IMR-90 (cell line): ENCODE results near the gene NEGR1. TPM values are rescaled to one million over a fixed set of nuclear protein-coding genes. Genes with fewer than 3 reads are reported as not detected.

Source experiments
- ATAC-seq: fragments of 200-7000 bp; cut with Tn5 transposase; 2 replicates; pipeline ENCODE4 v1.9.1; 2020; ENCODE audit warnings: low read depth, mild to moderate bottlenecking, moderate library complexity
- BruUV-seq: library from RNA; stranded (reverse); fragments of 400-500 nt; replicated peaks from 2 replicates; lab custom pipeline; 2021; lab: Mats Ljungman, UMichigan
- CTCF ChIA-PET: fragments of 300-600 bp; formaldehyde crosslinking; extraction: SDS; loops from one replicate; lab custom pipeline; 2021; ENCODE audit warnings: antibody characterized with exemption; lab: Yijun Ruan, JAX
- POLR2A ChIA-PET: fragments of 300-600 bp; sonication (Branson Sonifier 250); formaldehyde crosslinking; loops from one replicate; lab custom pipeline; 2022; ENCODE audit warnings: antibody characterized with exemption; ENCODE audit not compliant: unreplicated experiment; lab: Charles Lee
- DNase-seq: peaks from one replicate; pipeline ENCODE4 v3.0.0; 2013
- H2AFZ ChIP-seq: replicated peaks from 2 replicates; pipeline ENCODE3; 2013; ENCODE audit warnings: low read length, mild to moderate bottlenecking; ENCODE audit not compliant: poor library complexity
- H2AK5ac ChIP-seq: 2 replicates; pipeline ENCODE4 v1.6.1; 2013; ENCODE audit warnings: low read depth, low read length, inconsistent platforms
- H2AK9ac ChIP-seq: replicated peaks from 2 replicates; pipeline ENCODE3; 2013; ENCODE audit warnings: mild to moderate bottlenecking, low read depth, low read length, moderate library complexity; ENCODE audit not compliant: poor library complexity
- H2BK120ac ChIP-seq: 2 replicates; pipeline ENCODE4 v1.6.1; 2013; ENCODE audit warnings: low read depth, low read length, inconsistent platforms
- H2BK15ac ChIP-seq: 3 replicates; pipeline ENCODE4 v1.6.1; 2013; ENCODE audit warnings: low read depth, low read length, inconsistent platforms
- H2BK20ac ChIP-seq: 2 replicates; pipeline ENCODE4 v1.6.1; 2013; ENCODE audit warnings: low read depth, mild to moderate bottlenecking, inconsistent platforms, low read length, moderate library complexity
- H2BK5ac ChIP-seq: 2 replicates; pipeline ENCODE4 v1.6.1; 2013; ENCODE audit warnings: mild to moderate bottlenecking, low read depth, low read length, inconsistent platforms; ENCODE audit not compliant: poor library complexity, severe bottlenecking
- H3K14ac ChIP-seq: replicated peaks from 2 replicates; pipeline ENCODE4 v1.6.1; 2013; ENCODE audit warnings: low read depth, low read length, inconsistent platforms
- H3K18ac ChIP-seq: 2 replicates; pipeline ENCODE4 v1.6.1; 2013; ENCODE audit warnings: low read depth, low read length, control low read depth
- H3K23ac ChIP-seq: 2 replicates; pipeline ENCODE4 v1.6.1; 2013; ENCODE audit warnings: low read depth, low read length, inconsistent platforms
- H3K27ac ChIP-seq: 2 replicates; pipeline ENCODE4 v1.5.1; 2013; ENCODE audit warnings: mild to moderate bottlenecking, control low read depth, low read length; ENCODE audit not compliant: insufficient read depth
- H3K27me3 ChIP-seq: 2 replicates; pipeline ENCODE4 v1.6.1; 2013; ENCODE audit warnings: low read length; ENCODE audit not compliant: control insufficient read depth, insufficient read depth
- H3K36me3 ChIP-seq: 2 replicates; pipeline ENCODE4 v1.6.1; 2013; ENCODE audit warnings: low read length, mixed read lengths; ENCODE audit not compliant: control insufficient read depth, insufficient read depth
- H3K4ac ChIP-seq: 2 replicates; pipeline ENCODE4 v1.6.1; 2013; ENCODE audit warnings: low read depth, low read length, inconsistent platforms
- H3K4me1 ChIP-seq: 2 replicates; pipeline ENCODE4 v1.6.1; 2013; ENCODE audit warnings: low read length, mixed read lengths; ENCODE audit not compliant: control insufficient read depth, insufficient read depth
- H3K4me2 ChIP-seq: 2 replicates; pipeline ENCODE4 v1.6.1; 2013; ENCODE audit warnings: low read depth, mild to moderate bottlenecking, control low read depth, low read length, moderate library complexity
- H3K4me3 ChIP-seq: 2 replicates; pipeline ENCODE4 v1.5.1; 2013; ENCODE audit warnings: low read depth, mild to moderate bottlenecking, control low read depth, low read length, moderate library complexity; ENCODE audit not compliant: insufficient read depth
- H3K56ac ChIP-seq: 2 replicates; pipeline ENCODE4 v1.6.1; 2013; ENCODE audit warnings: low read length, inconsistent platforms; ENCODE audit not compliant: insufficient read depth; ENCODE audit errors: extremely low read depth
- H3K79me1 ChIP-seq, 2 experiments: 2 replicates each; pipeline ENCODE4 v1.6.1; 2013; ENCODE audit warnings: low read length in 2 of 2, inconsistent platforms in 1 of 2, low read depth in 1 of 2
- H3K9ac ChIP-seq: 2 replicates; pipeline ENCODE4 v1.6.1; 2013; ENCODE audit warnings: low read depth, low read length, control low read depth
- H3K9me1 ChIP-seq: 2 replicates; pipeline ENCODE4 v1.6.1; 2013; ENCODE audit warnings: low read length, inconsistent platforms; ENCODE audit not compliant: insufficient read depth
- H3K9me3 ChIP-seq: 2 replicates; pipeline ENCODE4 v1.6.1; 2013; ENCODE audit warnings: low read length; ENCODE audit not compliant: control insufficient read depth, insufficient read depth
- H4K20me1 ChIP-seq: 2 replicates; pipeline ENCODE4 v1.6.1; 2013; ENCODE audit warnings: low read length, inconsistent platforms; ENCODE audit not compliant: insufficient read depth
- H4K5ac ChIP-seq: 2 replicates; pipeline ENCODE4 v1.6.1; 2013; ENCODE audit warnings: mild to moderate bottlenecking, low read depth, low read length, control low read depth
- H4K8ac ChIP-seq, 2 experiments: 2 replicates each; pipeline ENCODE4 v1.6.1; 2013; ENCODE audit warnings: low read depth in 2 of 2, low read length in 2 of 2, control low read depth in 1 of 2, inconsistent platforms in 1 of 2
- H4K91ac ChIP-seq: 2 replicates; pipeline ENCODE4 v1.6.1; 2013; ENCODE audit warnings: low read depth, low read length, inconsistent platforms; ENCODE audit not compliant: insufficient read depth
- BHLHE40 ChIP-seq: fragments of 150-350 bp; IDR thresholded peaks from 2 replicates; pipeline ENCODE4 v1.6.1; 2016; ENCODE audit warnings: mild to moderate bottlenecking, low read depth, low read length
- FOS ChIP-seq: fragments of 150-350 bp; IDR thresholded peaks from 2 replicates; pipeline ENCODE4 v1.6.1; 2016; ENCODE audit warnings: low read depth, low read length
- MAFK ChIP-seq: IDR thresholded peaks from 2 replicates; pipeline ENCODE4 v1.6.1; 2012; ENCODE audit warnings: low read depth, low read length, improper control_type of control experiment
- MAZ ChIP-seq: IDR thresholded peaks from 2 replicates; pipeline ENCODE4 v1.6.1; 2012; ENCODE audit warnings: low read depth, mild to moderate bottlenecking, low read length, improper control_type of control experiment, moderate library complexity, borderline replicate concordance
- NFE2L2 ChIP-seq: fragments of 150-350 bp; IDR thresholded peaks from 2 replicates; pipeline ENCODE4 v1.6.1; 2016; ENCODE audit warnings: low read depth, mild to moderate bottlenecking, low read length
- POLR2A ChIP-seq: IDR thresholded peaks from 2 replicates; pipeline ENCODE4 v1.6.1; 2012; ENCODE audit warnings: mild to moderate bottlenecking, low read depth, low read length
- RCOR1 ChIP-seq: IDR thresholded peaks from 2 replicates; pipeline ENCODE4 v1.6.1; 2012; ENCODE audit warnings: mild to moderate bottlenecking, low read length, improper control_type of control experiment; ENCODE audit not compliant: insufficient replicate concordance
- RFX5 ChIP-seq: IDR thresholded peaks from 2 replicates; pipeline ENCODE4 v1.8.0; 2012; ENCODE audit warnings: low read depth, mild to moderate bottlenecking, low read length, moderate library complexity
- SMC3 ChIP-seq: fragments of 150-350 bp; IDR thresholded peaks from 2 replicates; pipeline ENCODE4 v1.6.1; 2016; ENCODE audit warnings: low read depth, mild to moderate bottlenecking, antibody characterized with exemption, low read length, moderate library complexity
- WGBS, 2 experiments: methylation state at CpG; one replicate each; pipeline versions ENCODE4 v1.1.5 to v1.1.7; 2013; ENCODE audit warnings: missing lambda C conversion rate in 2 of 2; ENCODE audit not compliant: insufficient read length in 1 of 2; ENCODE audit errors: extremely low coverage in 2 of 2; 5-methylcytosine and 5-hydroxymethylcytosine counted together
- dilution Hi-C: fragments of 300-500 bp; cut with HindIII; formaldehyde crosslinking; loops from one replicate; pipeline ENCODE4 v1.14.3; 2018; ENCODE audit warnings: low sequenced_read_pairs; ENCODE audit not compliant: unreplicated experiment
- in situ Hi-C: fragments of 300-500 bp; cut with MboI; formaldehyde crosslinking; loops from 3 replicates; pipeline ENCODE4 v1.14.3; 2019; ENCODE audit warnings: low sequenced_read_pairs, inconsistent platforms, mixed read lengths
- intact Hi-C: fragments of 100-400 bp; cut with micrococcal nuclease; formaldehyde crosslinking; loops from 2 replicates; pipeline ENCODE4 v1.10.0; 2022
- polyA plus RNA-seq, 3 experiments: library from polyadenylated mRNA; depleted of rRNA; stranded (reverse); fragments of >200 nt; gene quantifications; 2 replicates each; pipeline ENCODE4 v1.2.3, GENCODE V29; 2012; ENCODE audit warnings: low replicate concordance in 1 of 3
- total RNA-seq: library from RNA; depleted of rRNA; stranded (reverse); fragments of >200 nt; gene quantifications from 2 replicates; pipeline ENCODE4 v1.2.3, GENCODE V29; 2012
- TF ChIP-seq, protein P1 (sequence below): fragments of 150-350 bp; IDR thresholded peaks from 2 replicates; pipeline ENCODE4 v1.6.1; 2016; ENCODE audit warnings: low read depth, mild to moderate bottlenecking, low read length, moderate library complexity, borderline replicate concordance
- TF ChIP-seq, protein P2 (sequence below): fragments of 150-350 bp; IDR thresholded peaks from 2 replicates; pipeline ENCODE4 v1.6.1; 2017; ENCODE audit warnings: mild to moderate bottlenecking, antibody characterized with exemption, low read length, low read depth
- TF ChIP-seq, protein P3 (sequence below): conservative IDR thresholded peaks from 2 replicates; pipeline ENCODE4 v1.5.1; 2012; ENCODE audit warnings: mild to moderate bottlenecking, low read depth, low read length, improper control_type of control experiment

NEGR1 gene
- total and polyA plus RNA-seq, 2 of the 4 experiments (the other 2 are of a cell fraction): 5.1 to 9.1 TPM

DNA sequence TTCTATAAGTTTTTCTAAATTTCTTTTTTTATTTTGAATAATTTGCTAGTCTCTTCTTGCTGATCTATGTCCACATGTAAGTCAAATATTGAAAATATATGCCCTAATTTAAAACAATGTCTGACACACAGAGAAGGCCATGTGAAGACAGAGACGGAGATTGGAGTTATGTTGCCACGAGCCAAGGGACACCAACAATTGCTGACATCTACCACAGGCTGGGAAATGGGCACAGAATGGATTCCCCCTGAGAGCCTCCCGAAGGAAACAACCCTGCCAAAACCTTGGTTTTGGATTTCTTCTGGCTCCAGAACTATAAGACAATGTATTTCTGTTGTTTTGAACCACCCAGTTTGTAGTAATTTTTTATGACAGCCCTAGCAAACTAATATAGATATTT is 716.5 kb downstream of the NEGR1 start:
- ATAC-seq (no peak), DNase-seq (no peak)
- Histone ChIP-seq H3K4me1 (peaks cover 3% of the 10 kb centered on the region; the same call in 1 of the 2 replicates), H3K36me3 (no peaks in the 10 kb centered on the region), H3K4me3 (no peak overlapping the region), H3K9me1 (no peaks in the 10 kb centered on the region), H2BK5ac (no peak overlapping the region), H4K5ac (no peak overlapping the region), H3K4me2 (no peak overlapping the region), H3K9ac (no peak overlapping the region), H3K4ac (0 out of 2 replicates have a peak overlapping the region, but pooled peaks have one; percentile 57), H3K56ac (no peak overlapping the region), H3K18ac (peak overlapping the region; percentile 50; the same call in 1 of the 2 replicates), H3K9me3 (no peaks in the 10 kb centered on the region), H2BK15ac (no peak overlapping the region), H3K27ac (no peak overlapping the region), H2BK20ac (no peak overlapping the region), H4K91ac (peak overlapping the region; percentile 39; the same call in 1 of the 2 replicates), H2AK9ac (no peak overlapping the region), H3K27me3 (no peaks in the 10 kb centered on the region), H3K14ac (no peak overlapping the region), H3K79me1 (no peaks in the 10 kb centered on the region), H4K8ac (no peak overlapping the region), H2AK5ac (no peak overlapping the region), H2AFZ (no peak overlapping the region), H4K20me1 (no peaks in the 10 kb centered on the region), H2BK120ac (no peak overlapping the region), H3K23ac (no peak overlapping the region)
- dilution Hi-C loops: no loop called here
- intact Hi-C loops: no loop called here
- POLR2A ChIA-PET: no interaction called here
- in situ Hi-C loops: no loop called here
- BruUV-seq: no TSS peak
- CTCF ChIA-PET: no interaction called here
- no CpG with 5 or more reads among the region's 3 CpGs for WGBS, 2 experiments
- no peak for TF ChIP-seq MAFK
- no peak for TF ChIP-seq MAZ
- TF ChIP-seq FOS: no peak
- TF ChIP-seq NFE2L2: no peak
- TF ChIP-seq, protein P1, sequence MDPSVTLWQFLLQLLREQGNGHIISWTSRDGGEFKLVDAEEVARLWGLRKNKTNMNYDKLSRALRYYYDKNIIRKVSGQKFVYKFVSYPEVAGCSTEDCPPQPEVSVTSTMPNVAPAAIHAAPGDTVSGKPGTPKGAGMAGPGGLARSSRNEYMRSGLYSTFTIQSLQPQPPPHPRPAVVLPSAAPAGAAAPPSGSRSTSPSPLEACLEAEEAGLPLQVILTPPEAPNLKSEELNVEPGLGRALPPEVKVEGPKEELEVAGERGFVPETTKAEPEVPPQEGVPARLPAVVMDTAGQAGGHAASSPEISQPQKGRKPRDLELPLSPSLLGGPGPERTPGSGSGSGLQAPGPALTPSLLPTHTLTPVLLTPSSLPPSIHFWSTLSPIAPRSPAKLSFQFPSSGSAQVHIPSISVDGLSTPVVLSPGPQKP: no peak
- no peak for TF ChIP-seq RFX5
- TF ChIP-seq, protein P2, sequence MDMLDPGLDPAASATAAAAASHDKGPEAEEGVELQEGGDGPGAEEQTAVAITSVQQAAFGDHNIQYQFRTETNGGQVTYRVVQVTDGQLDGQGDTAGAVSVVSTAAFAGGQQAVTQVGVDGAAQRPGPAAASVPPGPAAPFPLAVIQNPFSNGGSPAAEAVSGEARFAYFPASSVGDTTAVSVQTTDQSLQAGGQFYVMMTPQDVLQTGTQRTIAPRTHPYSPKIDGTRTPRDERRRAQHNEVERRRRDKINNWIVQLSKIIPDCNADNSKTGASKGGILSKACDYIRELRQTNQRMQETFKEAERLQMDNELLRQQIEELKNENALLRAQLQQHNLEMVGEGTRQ: no peak
- TF ChIP-seq RCOR1: no peak
- TF ChIP-seq, protein P3, sequence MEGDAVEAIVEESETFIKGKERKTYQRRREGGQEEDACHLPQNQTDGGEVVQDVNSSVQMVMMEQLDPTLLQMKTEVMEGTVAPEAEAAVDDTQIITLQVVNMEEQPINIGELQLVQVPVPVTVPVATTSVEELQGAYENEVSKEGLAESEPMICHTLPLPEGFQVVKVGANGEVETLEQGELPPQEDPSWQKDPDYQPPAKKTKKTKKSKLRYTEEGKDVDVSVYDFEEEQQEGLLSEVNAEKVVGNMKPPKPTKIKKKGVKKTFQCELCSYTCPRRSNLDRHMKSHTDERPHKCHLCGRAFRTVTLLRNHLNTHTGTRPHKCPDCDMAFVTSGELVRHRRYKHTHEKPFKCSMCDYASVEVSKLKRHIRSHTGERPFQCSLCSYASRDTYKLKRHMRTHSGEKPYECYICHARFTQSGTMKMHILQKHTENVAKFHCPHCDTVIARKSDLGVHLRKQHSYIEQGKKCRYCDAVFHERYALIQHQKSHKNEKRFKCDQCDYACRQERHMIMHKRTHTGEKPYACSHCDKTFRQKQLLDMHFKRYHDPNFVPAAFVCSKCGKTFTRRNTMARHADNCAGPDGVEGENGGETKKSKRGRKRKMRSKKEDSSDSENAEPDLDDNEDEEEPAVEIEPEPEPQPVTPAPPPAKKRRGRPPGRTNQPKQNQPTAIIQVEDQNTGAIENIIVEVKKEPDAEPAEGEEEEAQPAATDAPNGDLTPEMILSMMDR: no peak
- TF ChIP-seq POLR2A: no peak
- no peak for TF ChIP-seq SMC3
- no peak for TF ChIP-seq BHLHE40
